Stimulated activated CD8-positive, alpha-beta memory T cell treated with anti-CD3 and anti-CD28 coated beads, Interleukin-2, amount 100 ng/mL, for 1 hour (primary cell): Measurements from ENCODE around the gene PHYHIPL.

Experiments used
- DNase-seq, 2 donors: peaks; one replicate each; pipeline ENCODE4 v3.0.0-alpha.2; 2020; ENCODE audit warnings: low read depth in 2 of 2

Gene PHYHIPL

GRCh38 chr10:59176241-59177030 is at the start of gene PHYHIPL:
PHYHIPL (plus strand) TSS chr10:59176643; CDS start chr10:59176854, 211 bp downstream.
- DNase-seq: no peak

GRCh38 chr10:59126991-59127390 is 49.5 kb upstream of the PHYHIPL start:
- no peak for DNase-seq

- no peak for DNase-seq
Measured at GRCh38 chr10:59127991-59128390, 48.5 kb upstream of the PHYHIPL start.

- no peak for DNase-seq
Measured at GRCh38 chr10:59129867-59130266, 46.6 kb upstream of the PHYHIPL start.

GRCh38 chr10:59131666-59132065 is 44.8 kb upstream of the PHYHIPL start:
- DNase-seq: no peak

GRCh38 chr10:59133841-59134593 is 42.4 kb upstream of the PHYHIPL start:
- no peak for DNase-seq

GRCh38 chr10:59134785-59135184 is 41.7 kb upstream of the PHYHIPL start:
- DNase-seq: no peak

- no peak for DNase-seq
Measured at GRCh38 chr10:59135275-59135674, 41.2 kb upstream of the PHYHIPL start.

GRCh38 chr10:59138052-59138451 is 38.4 kb upstream of the PHYHIPL start:
- no peak for DNase-seq

GRCh38 chr10:59143544-59143943 is 32.9 kb upstream of the PHYHIPL start:
- DNase-seq: no peak

- no peak for DNase-seq
Measured at GRCh38 chr10:59148701-59149100, 27.7 kb upstream of the PHYHIPL start.

- DNase-seq: no peak
Measured at GRCh38 chr10:59155556-59155955, 20.9 kb upstream of the PHYHIPL start.

- no peak for DNase-seq
Measured at GRCh38 chr10:59167512-59167911, 8.9 kb upstream of the PHYHIPL start.

GRCh38 chr10:59172567-59172966 is 3.9 kb upstream of the PHYHIPL start:
- DNase-seq: no peak

GRCh38 chr10:59173414-59173813 is 3.0 kb upstream of the PHYHIPL start:
- no peak for DNase-seq

- no peak for DNase-seq
Measured at GRCh38 chr10:59175538-59176240, 754 bp upstream of the PHYHIPL start.

GRCh38 chr10:59177031-59177797 is 771 bp downstream of the PHYHIPL start:
- DNase-seq: no peak

GRCh38 chr10:59177836-59178235 is 1.4 kb downstream of the PHYHIPL start:
- no peak for DNase-seq

GRCh38 chr10:59179068-59179467 is 2.6 kb downstream of the PHYHIPL start:
- no peak for DNase-seq

- DNase-seq: no peak
Measured at GRCh38 chr10:59180689-59181270, 4.3 kb downstream of the PHYHIPL start.

GRCh38 chr10:59181668-59182067 is 5.2 kb downstream of the PHYHIPL start:
- no peak for DNase-seq
